AG09309 (cell line): ENCODE measurements around the gene ZNF484.
A peak's percentile ranks its signal among the peaks of the same experiment; 100 is the strongest.
"Not testable (repeated sequence)": the region's sequence is repeated elsewhere in the genome, so short reads cannot be mapped to it uniquely, and the experiment has no call there.

Experiments used
- DNase-seq: peaks from one replicate; pipeline ENCODE4 v3.0.0-alpha.2; 2010; ENCODE audit warnings: low read depth
- H3K4me3 ChIP-seq: 2 replicates; pipeline ENCODE4 v1.5.1; 2011; ENCODE audit warnings: mild to moderate bottlenecking, low read depth, low read length, moderate library complexity; ENCODE audit not compliant: control insufficient read depth
- CTCF ChIP-seq: IDR thresholded peaks from 2 replicates; pipeline ENCODE4 v1.5.1; 2011; ENCODE audit warnings: mild to moderate bottlenecking, low read depth, low read length, inconsistent platforms; ENCODE audit not compliant: insufficient read depth, control insufficient read depth; ENCODE audit errors: missing control alignments

ZNF484 gene

GRCh38 chr9:92877531-92878430, at the start of gene ZNF484:
ZNF484 (minus strand) TSS chr9:92878038; CDS start chr9:92875029, 3,009 bp downstream.
- no peak for TF ChIP-seq CTCF
- peak within 1 kb of the TSS; percentile 89 for H3K4me3 ChIP-seq
- peak; percentile 92 for DNase-seq

- H3K4me3 ChIP-seq: no peak overlapping the region
- no peak for TF ChIP-seq CTCF
- no peak for DNase-seq
These were observed 42.6 kb upstream of the ZNF484 start for GRCh38 chr9:92920437-92920836.

- no peak for TF ChIP-seq CTCF
- no peak overlapping the region for H3K4me3 ChIP-seq
- DNase-seq: no peak
These were observed 39.5 kb upstream of the ZNF484 start for GRCh38 chr9:92917176-92917800.

- no peak for DNase-seq
- TF ChIP-seq CTCF: no peak
- H3K4me3 ChIP-seq: no peak overlapping the region
These were observed 34.0 kb upstream of the ZNF484 start for GRCh38 chr9:92911511-92912475.

- not testable (repeated sequence) for DNase-seq, H3K4me3 ChIP-seq
These were observed 27.3 kb upstream of the ZNF484 start for GRCh38 chr9:92905137-92905536.

GRCh38 chr9:92897323-92897722, 19.5 kb upstream of the ZNF484 start:
- DNase-seq: no peak
- no peak for TF ChIP-seq CTCF
- H3K4me3 ChIP-seq: no peak overlapping the region
